NB4 (cell line): ENCODE measurements around the gene MRPL51.
"Not testable (repeated sequence)": the region's sequence is repeated elsewhere in the genome, so short reads cannot be mapped to it uniquely, and the experiment has no call there.

Source experiments
- DNase-seq: peaks from one replicate; pipeline ENCODE4 v3.0.0; 2010; ENCODE audit warnings: low read depth
- H3K4me3 ChIP-seq: one replicate; pipeline ENCODE4 v1.5.1; 2011; ENCODE audit warnings: mild to moderate bottlenecking, low read depth, low read length, moderate library complexity
- MAX ChIP-seq: IDR thresholded peaks from 2 replicates; pipeline ENCODE4 v1.6.1; 2011; ENCODE audit warnings: low read depth, low read length
- MYC ChIP-seq: IDR thresholded peaks from 2 replicates; pipeline ENCODE4 v1.6.1; 2011; ENCODE audit warnings: low read depth, low read length
- POLR2A ChIP-seq: IDR thresholded peaks from 2 replicates; pipeline ENCODE4 v1.6.1; 2011; ENCODE audit warnings: mild to moderate bottlenecking; ENCODE audit not compliant: insufficient read length; ENCODE audit errors: extremely low read depth
- TF ChIP-seq, protein P1 (sequence below): IDR thresholded peaks from one replicate; pipeline ENCODE4 v1.5.1; 2012; ENCODE audit warnings: low read depth, low read length

Gene MRPL51

DNA sequence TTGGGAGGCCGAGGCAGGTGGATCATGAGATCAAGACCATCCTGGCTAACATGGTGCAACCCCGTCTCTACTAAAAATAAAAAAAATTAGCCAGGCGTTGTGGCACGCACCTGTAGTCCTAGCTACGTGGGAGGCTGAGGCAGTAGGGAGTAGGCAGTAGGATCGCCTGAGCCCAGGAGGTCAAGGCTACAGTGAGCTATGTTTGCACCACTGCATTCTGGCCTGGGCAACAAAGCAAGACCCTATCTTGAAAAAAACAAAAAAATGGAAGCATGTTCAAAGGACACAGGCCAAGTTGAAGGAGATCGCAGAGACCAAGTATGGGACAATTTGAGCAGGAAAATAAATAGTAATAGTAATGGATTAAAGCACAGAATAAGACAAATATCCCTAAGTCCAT, 15.0 kb upstream of the MRPL51 start:
- no peak overlapping the region for H3K4me3 ChIP-seq
- no peak for TF ChIP-seq MAX
- DNase-seq: no peak

GRCh38 chr12:6507102-6507998, 14.3 kb upstream of the MRPL51 start:
- TF ChIP-seq, protein P1, sequence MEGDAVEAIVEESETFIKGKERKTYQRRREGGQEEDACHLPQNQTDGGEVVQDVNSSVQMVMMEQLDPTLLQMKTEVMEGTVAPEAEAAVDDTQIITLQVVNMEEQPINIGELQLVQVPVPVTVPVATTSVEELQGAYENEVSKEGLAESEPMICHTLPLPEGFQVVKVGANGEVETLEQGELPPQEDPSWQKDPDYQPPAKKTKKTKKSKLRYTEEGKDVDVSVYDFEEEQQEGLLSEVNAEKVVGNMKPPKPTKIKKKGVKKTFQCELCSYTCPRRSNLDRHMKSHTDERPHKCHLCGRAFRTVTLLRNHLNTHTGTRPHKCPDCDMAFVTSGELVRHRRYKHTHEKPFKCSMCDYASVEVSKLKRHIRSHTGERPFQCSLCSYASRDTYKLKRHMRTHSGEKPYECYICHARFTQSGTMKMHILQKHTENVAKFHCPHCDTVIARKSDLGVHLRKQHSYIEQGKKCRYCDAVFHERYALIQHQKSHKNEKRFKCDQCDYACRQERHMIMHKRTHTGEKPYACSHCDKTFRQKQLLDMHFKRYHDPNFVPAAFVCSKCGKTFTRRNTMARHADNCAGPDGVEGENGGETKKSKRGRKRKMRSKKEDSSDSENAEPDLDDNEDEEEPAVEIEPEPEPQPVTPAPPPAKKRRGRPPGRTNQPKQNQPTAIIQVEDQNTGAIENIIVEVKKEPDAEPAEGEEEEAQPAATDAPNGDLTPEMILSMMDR: no peak
- TF ChIP-seq MAX: no peak
- TF ChIP-seq POLR2A: no peak
- no peak for TF ChIP-seq MYC
- H3K4me3 ChIP-seq: no peak overlapping the region
- DNase-seq: no peak

GRCh38 chr12:6500466-6500865, 7.4 kb upstream of the MRPL51 start:
- no peak for TF ChIP-seq POLR2A
- no peak for TF ChIP-seq MYC
- TF ChIP-seq MAX: no peak
- TF ChIP-seq, protein P1: no peak
- DNase-seq: no peak
- H3K4me3 ChIP-seq: no peak overlapping the region

- not testable (repeated sequence) for DNase-seq, H3K4me3 ChIP-seq
Measured at GRCh38 chr12:6497291-6497690, 4.2 kb upstream of the MRPL51 start.

DNA sequence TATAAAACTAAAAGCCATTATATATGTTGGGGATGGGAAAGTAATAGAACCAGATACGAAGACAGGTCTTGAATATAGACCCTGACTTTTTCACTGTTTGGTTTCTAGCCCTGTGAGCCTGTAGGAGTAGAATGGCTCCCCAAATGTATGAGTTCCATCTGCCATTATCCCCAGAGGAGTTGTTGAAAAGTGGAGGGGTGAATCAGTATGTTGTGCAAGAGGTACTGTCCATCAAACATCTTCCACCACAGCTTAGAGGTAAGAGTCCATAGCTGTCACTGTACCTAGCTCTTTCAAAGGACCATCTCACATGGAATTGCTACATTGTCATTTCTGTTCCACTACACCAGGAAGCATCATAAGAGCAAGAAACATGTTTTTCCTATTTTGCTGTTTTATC, 1.9 kb upstream of the MRPL51 start:
- DNase-seq: peak; percentile 73

GRCh38 chr12:6494258-6494743, 1.2 kb upstream of the MRPL51 start:
- no peak for DNase-seq
- TF ChIP-seq, protein P1: no peak
- TF ChIP-seq MAX: no peak
- TF ChIP-seq POLR2A: no peak
- TF ChIP-seq MYC: no peak; the same call in 1 of the 2 replicates
- H3K4me3 ChIP-seq: peak overlapping the region; percentile 95

More for the DNA sequence above, 1.9 kb upstream of the MRPL51 start:
- TF ChIP-seq POLR2A (no peak), MYC (no peak), MAX (no peak)
- TF ChIP-seq, protein P1: no peak
- H3K4me3 ChIP-seq: peak overlapping the region; percentile 95
